ENCODE data around the gene ANKRD49. TPM values are rescaled to one million over a fixed set of nuclear protein-coding genes. Genes with fewer than 3 reads are reported as not detected.

Gene ANKRD49
- total RNA-seq, 1 donor from 2014 or later, result 8.1 TPM

GRCh38 chr11:94543695-94544645, 50.2 kb downstream of the ANKRD49 start, which contains the start of gene FUT4:
Gene FUT4, plus strand, starts transcription at chr11:94543921. Its CDS starts 213 bp downstream, at chr11:94544134.
- peaks cover 11% of the 10 kb centered on the region for H3K27me3 Mint-ChIP-seq (ENCODE audit: unreplicated experiment)
- DNase-seq (ENCODE audit: low spot score), result peak; percentile 76
- TF ChIP-seq CTCF (IDR thresholded peaks at IDR 0.05; ENCODE audit: unreplicated experiment), result no peak
- peaks cover 10% of the 10 kb centered on the region for H3K4me1 Mint-ChIP-seq (ENCODE audit: unreplicated experiment)
- H3K27ac Mint-ChIP-seq (ENCODE audit: unreplicated experiment), result peak within 1 kb of the TSS; percentile 97
- H3K9me3 Mint-ChIP-seq (ENCODE audit: unreplicated experiment), result no peaks in the 10 kb centered on the region
- H3K36me3 Mint-ChIP-seq (ENCODE audit: low read depth, unreplicated experiment), result no peaks in the 10 kb centered on the region
- peak within 1 kb of the TSS; percentile 96 for H3K4me3 Mint-ChIP-seq (ENCODE audit: unreplicated experiment)

GRCh38 chr11:94544646-94545263, 51.0 kb downstream of the ANKRD49 start:
- peaks cover 12% of the 10 kb centered on the region for H3K4me1 Mint-ChIP-seq (ENCODE audit: unreplicated experiment)
- H3K9me3 Mint-ChIP-seq (ENCODE audit: unreplicated experiment), result no peaks in the 10 kb centered on the region
- no peak overlapping the region for H3K27ac Mint-ChIP-seq (ENCODE audit: unreplicated experiment)

GRCh38 chr11:94545264-94546161, 51.7 kb downstream of the ANKRD49 start:
- Mint-ChIP-seq H3K9me3 (ENCODE audit: unreplicated experiment) (no peaks in the 10 kb centered on the region), H3K27me3 (ENCODE audit: unreplicated experiment) (peaks cover 11% of the 10 kb centered on the region), H3K4me1 (ENCODE audit: unreplicated experiment) (peaks cover 18% of the 10 kb centered on the region), H3K27ac (ENCODE audit: unreplicated experiment) (no peak overlapping the region), H3K4me3 (ENCODE audit: unreplicated experiment) (peak overlapping the region; percentile 86), H3K36me3 (ENCODE audit: low read depth, unreplicated experiment) (no peaks in the 10 kb centered on the region)
- TF ChIP-seq CTCF (IDR thresholded peaks at IDR 0.05; ENCODE audit: unreplicated experiment), result no peak
- no peak for DNase-seq (ENCODE audit: low spot score)

More at GRCh38 chr11:94544646-94545263, 51.0 kb downstream of the ANKRD49 start:
- peak; percentile 26 for DNase-seq (ENCODE audit: low spot score)
- no peak for TF ChIP-seq CTCF (IDR thresholded peaks at IDR 0.05; ENCODE audit: unreplicated experiment)
- no peaks in the 10 kb centered on the region for H3K36me3 Mint-ChIP-seq (ENCODE audit: low read depth, unreplicated experiment)
- H3K4me3 Mint-ChIP-seq (ENCODE audit: unreplicated experiment), result peak overlapping the region; percentile 86
- H3K27me3 Mint-ChIP-seq (ENCODE audit: unreplicated experiment), result peaks cover 11% of the 10 kb centered on the region

GRCh38 chr11:94546162-94546470, 52.3 kb downstream of the ANKRD49 start:
- Mint-ChIP-seq H3K9me3 (ENCODE audit: unreplicated experiment) (no peaks in the 10 kb centered on the region), H3K36me3 (ENCODE audit: low read depth, unreplicated experiment) (no peaks in the 10 kb centered on the region), H3K4me3 (ENCODE audit: unreplicated experiment) (peak overlapping the region; percentile 86), H3K27ac (ENCODE audit: unreplicated experiment) (no peak overlapping the region), H3K4me1 (ENCODE audit: unreplicated experiment) (peaks cover 18% of the 10 kb centered on the region), H3K27me3 (ENCODE audit: unreplicated experiment) (peaks cover 8% of the 10 kb centered on the region)
- no peak for DNase-seq (ENCODE audit: low spot score)
- no peak for TF ChIP-seq CTCF (IDR thresholded peaks at IDR 0.05; ENCODE audit: unreplicated experiment)
